GM18508 (cell line): ENCODE measurements around the gene KAT5.
"Not testable (repeated sequence)": the region's sequence is repeated elsewhere in the genome, so short reads cannot be mapped to it uniquely, and the experiment has no call there.

ENCODE experiments used
- ATAC-seq: cut with Tn5 transposase; IDR thresholded peaks from one replicate; pipeline ENCODE4 v1.9.1; 2021; ENCODE audit warnings: moderate number of reproducible peaks; ENCODE audit not compliant: insufficient read depth, unreplicated experiment

KAT5 gene

DNA sequence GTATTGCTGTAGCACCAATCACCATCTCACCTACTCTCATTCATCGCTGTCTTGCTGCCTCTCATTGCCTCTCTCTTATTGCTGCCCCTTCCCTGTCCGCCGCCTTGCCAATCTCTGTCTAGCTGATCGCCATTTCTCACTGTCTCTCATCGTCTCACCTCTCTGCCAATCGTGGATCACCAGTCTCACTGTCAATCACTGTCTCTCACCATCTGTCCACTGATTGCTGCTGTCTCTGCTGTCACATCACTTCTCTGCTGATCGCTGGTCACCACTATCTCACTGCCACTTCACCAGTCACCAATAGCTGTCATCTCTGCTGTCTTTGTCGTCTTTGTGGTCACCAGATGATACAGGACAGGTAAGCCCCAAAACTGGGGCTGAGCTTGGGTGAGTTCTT is 29.1 kb downstream of the KAT5 start:
- no peak for ATAC-seq

DNA sequence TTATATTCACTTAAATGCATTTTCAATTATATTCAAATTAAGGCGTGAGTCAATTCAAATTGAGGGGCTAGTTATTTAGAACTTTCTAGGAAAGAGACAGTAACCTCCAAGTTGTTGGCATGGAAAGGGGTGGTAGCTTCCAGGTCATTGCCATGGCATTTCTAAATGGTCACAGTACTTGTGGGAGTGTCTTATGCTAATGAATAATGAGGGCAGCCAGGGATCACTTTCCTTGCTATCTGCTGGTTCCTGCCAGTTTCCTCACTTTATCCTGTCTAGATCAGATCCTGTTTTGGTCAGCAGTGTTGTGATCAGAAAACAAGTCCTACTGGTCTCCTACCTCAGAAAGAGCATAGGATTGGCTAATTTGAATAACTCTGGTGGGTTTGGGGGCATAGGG is 30.3 kb downstream of the KAT5 start:
- no peak for ATAC-seq

DNA sequence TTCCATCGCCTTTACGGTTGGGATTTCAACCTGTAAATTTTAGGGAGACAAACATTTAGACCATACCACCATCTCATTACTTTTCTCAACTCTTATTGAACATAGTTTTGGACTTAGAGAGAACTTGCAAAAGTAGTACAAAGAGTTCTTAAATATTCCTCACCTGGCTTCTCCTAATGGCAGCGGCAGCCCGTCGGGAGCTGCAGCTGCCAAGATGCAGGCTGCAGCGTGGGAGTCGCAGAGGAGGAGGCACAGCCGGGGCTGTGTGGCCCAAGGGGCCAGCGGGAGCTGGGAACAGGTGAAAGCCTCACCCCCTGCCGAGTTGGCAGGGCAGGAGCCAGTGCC is 31.6 kb downstream of the KAT5 start:
- no peak for ATAC-seq

GRCh38 chr11:65744026-65744698 is 32.1 kb downstream of the KAT5 start:
- no peak for ATAC-seq

- no peak for ATAC-seq
These were observed 32.6 kb downstream of the KAT5 start for GRCh38 chr11:65744699-65745042.

DNA sequence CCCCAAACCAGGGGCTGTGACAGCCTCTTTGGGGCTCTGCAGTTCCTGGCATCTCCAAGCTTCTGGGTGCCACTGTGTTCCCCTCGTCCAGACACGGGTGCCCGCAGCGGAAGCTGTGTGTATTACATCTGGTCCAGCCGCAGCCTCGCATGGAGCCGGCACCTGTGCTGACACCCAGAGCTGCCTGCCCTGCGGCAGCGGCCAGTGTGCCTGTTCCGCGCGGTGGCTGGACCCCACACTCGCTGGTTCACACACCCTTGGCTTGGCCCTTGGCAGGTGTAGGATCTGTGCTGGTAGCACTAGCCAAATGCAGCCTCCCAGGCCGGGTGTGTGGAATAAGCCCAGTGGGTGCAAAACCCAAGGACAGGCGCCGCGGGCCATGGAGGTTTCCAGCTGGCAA is 33.0 kb downstream of the KAT5 start:
- ATAC-seq, result no peak

DNA sequence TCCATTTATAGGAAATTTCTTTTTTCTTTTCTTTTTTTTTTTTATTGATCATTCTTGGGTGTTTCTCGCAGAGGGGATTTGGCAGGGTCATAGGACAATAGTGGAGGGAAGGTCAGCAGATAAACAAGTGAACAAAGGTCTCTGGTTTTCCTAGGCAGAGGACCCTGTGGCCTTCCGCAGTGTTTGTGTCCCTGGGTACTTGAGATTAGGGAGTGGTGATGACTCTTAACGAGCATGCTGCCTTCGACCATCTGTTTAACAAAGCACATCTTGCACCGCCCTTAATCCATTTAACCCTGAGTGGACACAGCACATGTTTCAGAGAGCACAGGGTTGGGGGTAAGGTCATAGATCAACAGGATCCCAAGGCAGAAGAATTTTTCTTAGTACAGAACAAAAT is 50.1 kb downstream of the KAT5 start:
- not testable (repeated sequence) for ATAC-seq

DNA sequence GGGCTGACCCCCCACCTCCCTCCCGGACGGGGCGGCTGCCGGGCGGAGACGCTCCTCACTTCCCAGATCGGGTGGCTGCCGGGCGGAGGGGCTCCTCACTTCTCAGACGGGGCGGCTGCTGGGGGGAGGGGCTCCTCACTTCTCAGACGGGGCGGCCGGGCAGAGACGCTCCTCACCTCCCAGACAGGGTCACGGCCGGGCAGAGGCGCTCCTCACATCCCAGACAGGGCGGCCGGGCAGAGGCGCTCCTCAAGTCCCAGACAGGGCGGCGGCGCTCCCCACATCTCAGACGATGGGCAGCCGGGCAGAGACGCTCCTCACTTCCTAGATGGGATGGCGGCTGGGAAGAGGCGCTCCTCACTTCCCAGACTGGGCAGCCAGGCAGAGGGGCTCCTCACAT is 50.8 kb downstream of the KAT5 start:
- ATAC-seq, result not testable (repeated sequence)

DNA sequence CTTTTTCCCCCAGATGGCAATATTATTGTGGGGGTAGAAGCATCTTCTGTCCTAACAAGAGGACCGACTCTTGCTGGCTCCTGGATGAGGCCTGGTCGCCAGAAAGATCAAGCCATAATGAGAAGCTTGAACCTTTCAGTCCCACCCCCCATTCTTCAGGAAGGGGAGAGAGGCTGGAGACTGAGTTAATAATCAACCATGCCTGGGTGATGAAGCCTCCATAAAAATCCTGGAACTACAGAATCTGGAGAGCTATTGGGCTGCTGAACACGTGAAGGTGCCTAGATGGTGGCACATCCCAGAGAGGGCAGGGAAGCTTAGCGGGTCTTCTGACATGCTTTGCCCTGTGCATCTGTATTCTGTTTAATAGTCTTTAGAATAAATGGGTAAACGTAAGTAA is 52.4 kb downstream of the KAT5 start:
- ATAC-seq, result no peak

DNA sequence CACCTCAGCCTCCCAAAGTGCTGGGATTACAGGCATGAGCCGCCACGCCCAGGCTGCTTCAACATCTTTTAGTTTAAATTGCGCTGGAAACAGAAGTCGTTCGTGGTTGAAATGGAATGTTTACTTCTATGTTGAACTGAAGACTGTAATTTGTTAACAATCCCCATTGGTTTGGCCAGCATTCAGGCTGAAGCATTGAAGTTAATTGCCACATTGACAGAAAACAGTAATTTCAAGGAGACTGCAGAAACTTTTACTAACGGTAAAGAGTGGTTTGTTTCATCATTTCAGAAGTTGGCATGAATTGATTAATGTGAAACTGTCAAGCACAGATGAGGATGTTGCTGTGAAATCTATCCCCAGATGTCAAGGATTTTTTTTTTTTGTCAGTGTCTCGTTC is 54.5 kb downstream of the KAT5 start:
- ATAC-seq, result no peak

GRCh38 chr11:65767406-65767805 is 55.4 kb downstream of the KAT5 start:
- no peak for ATAC-seq

DNA sequence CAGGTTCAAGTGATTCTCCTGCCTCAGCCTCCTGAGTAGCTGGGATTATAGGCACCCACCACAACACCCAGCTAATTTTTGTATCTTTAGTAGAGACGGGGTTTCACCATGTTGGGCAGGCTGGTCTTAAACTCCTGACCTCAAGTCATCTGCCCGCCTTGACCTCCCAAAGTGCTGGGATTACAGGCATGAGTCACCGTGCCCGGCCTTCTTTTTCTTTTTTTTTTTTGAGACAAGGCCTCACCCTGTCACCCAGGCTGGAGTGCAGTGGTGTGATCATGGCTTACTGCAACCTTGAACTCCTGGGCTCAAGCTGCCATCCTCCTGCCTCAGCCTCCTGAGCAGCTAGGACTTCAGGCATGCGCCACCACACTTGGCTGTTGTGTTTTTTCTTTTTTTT is 55.8 kb downstream of the KAT5 start:
- ATAC-seq, result not testable (repeated sequence)
